Measurements from ENCODE around the gene MAN2A2. TPM values are rescaled to one million over a fixed set of nuclear protein-coding genes. Genes with fewer than 3 reads are reported as not detected.
A peak's percentile ranks its signal among the peaks of the same experiment; 100 is the strongest.

The MAN2A2 gene
- total and polyA plus RNA-seq, 2 of the 8 experiments (the other 6 are each of a cell fraction or from before 2014, with no cell fraction given): 23.1 to 29.7 TPM

GRCh38 chr15:90967206-90967605 lies 64.1 kb downstream of the MAN2A2 start:
- DNase-seq (ENCODE audit: low read depth in 1 of 2, low spot score in 2 of 2): no peak
- Histone ChIP-seq H2AFZ (ENCODE audit: low read length) (no peak overlapping the region), H3K27me3 (replicated peaks in 1 of 4; ENCODE audit: control insufficient read depth in 3 of 4, extremely low read depth in 1 of 4, insufficient read depth in 3 of 4, low read length in 3 of 4) (no peaks in the 10 kb centered on the region), H4K91ac (replicated peaks; ENCODE audit: insufficient read length, low read length) (no peak overlapping the region), H3K18ac (ENCODE audit: extremely low read depth, low read length) (no peak overlapping the region), H3K56ac (replicated peaks; ENCODE audit: insufficient read length, low read depth, low read length) (no peak overlapping the region), H3K23ac (ENCODE audit: insufficient read length) (no peak overlapping the region), H3K79me1 (ENCODE audit: low read depth, low read length) (no peaks in the 10 kb centered on the region), H3K4me3 (ENCODE audit: extremely low read depth in 1 of 4, insufficient read depth in 2 of 4, low read depth in 3 of 4, low read length in 4 of 4) (no peak overlapping the region), H4K20me1 (replicated peaks in 1 of 2; ENCODE audit: control insufficient read depth in 1 of 2, insufficient read depth in 2 of 2, low read length in 2 of 2) (peaks cover 4 to 8% of the 10 kb centered on the region in 2 experiments), H2BK12ac (ENCODE audit: low read depth, low read length) (no peak overlapping the region), H2BK15ac (ENCODE audit: low read length) (no peak overlapping the region), H3K9me3 (ENCODE audit: insufficient read depth in 2 of 2, low read depth in 1 of 2, low read length in 1 of 2) (no peaks in the 10 kb centered on the region), H4K8ac (ENCODE audit: extremely low read depth, insufficient read depth, low read length) (no peak overlapping the region), H2BK5ac (ENCODE audit: low read depth, low read length) (no peak overlapping the region), H3K36me3 (ENCODE audit: control insufficient read depth in 2 of 4, insufficient read depth in 4 of 4, low read length in 3 of 4) (peaks cover 30 to 75% (median 59%) of the 10 kb centered on the region in 4 experiments), H2BK120ac (replicated peaks; ENCODE audit: low read depth, low read length) (no peak overlapping the region), H2BK20ac (ENCODE audit: low read length) (no peak overlapping the region), H3K9ac (replicated peaks in 1 of 4; ENCODE audit: extremely low read depth in 1 of 4, low read depth in 3 of 4, low read length in 3 of 4) (no peak overlapping the region), H3K27ac (ENCODE audit: low read depth, low read length) (no peak overlapping the region), H4K5ac (ENCODE audit: insufficient read length, low read depth, low read length) (no peak overlapping the region), H3K79me2 (ENCODE audit: control insufficient read depth in 1 of 2, insufficient read depth in 2 of 2, low read length in 2 of 2) (peaks cover 0 to 6% of the 10 kb centered on the region in 2 experiments; a peak in 1 of 4 replicates), H3K14ac (ENCODE audit: insufficient read length) (no peak overlapping the region), H3K4ac (replicated peaks; ENCODE audit: insufficient read length, low read depth, low read length) (no peak overlapping the region), H2AK5ac (ENCODE audit: low read depth, low read length) (no peak overlapping the region), H3K23me2 (ENCODE audit: low read depth, low read length) (no peaks in the 10 kb centered on the region), H3K4me2 (ENCODE audit: insufficient read depth in 1 of 2, low read depth in 2 of 2, low read length in 2 of 2) (no peak overlapping the region), H3K4me1 (replicated peaks in 1 of 4; ENCODE audit: control insufficient read depth in 3 of 4, insufficient read depth in 4 of 4, low read length in 3 of 4) (no peaks in the 10 kb centered on the region)
- ChIA-PET POLR2A (ENCODE audit: partially characterized antibody) (interaction anchor here (1.1 to 1.2 kb wide), 3 partner anchors 16 to 77 kb away, joined by 3 to 4 read pairs (median 3); no protein-coding TSS in a partner anchor), CTCF (ENCODE audit: partially characterized antibody) (interaction anchor here (1.0 to 1.6 kb wide), 3 partner anchors 9 to 67 kb away, joined by 3 to 6 read pairs (median 3); no protein-coding TSS in a partner anchor)
- TF ChIP-seq TAF7 (optimal IDR thresholded peaks at IDR 0.05; ENCODE audit: borderline replicate concordance, low read depth, low read length) (no peak), POLR2A (IDR thresholded peaks at IDR 0.05; ENCODE audit: control extremely low read depth in 1 of 2, low read depth in 2 of 2, low read length in 2 of 2) (0 out of 3 replicates have a peak, but pooled peaks of 1 of the 2 experiments have one; percentile 33), NANOG (IDR thresholded peaks at IDR 0.05; ENCODE audit: insufficient read depth, low read depth, low read length, poor library complexity, severe bottlenecking) (no peak), GTF2F1 (IDR thresholded peaks at IDR 0.05; ENCODE audit: borderline replicate concordance, low read depth, low read length) (no peak), YY1 (IDR thresholded peaks at IDR 0.05; ENCODE audit: low read depth, low read length) (no peak), E2F6 (IDR thresholded peaks at IDR 0.05) (no peak), POLR2AphosphoS5 (IDR thresholded peaks at IDR 0.05; ENCODE audit: low read depth, low read length) (0 out of 2 replicates have a peak, but pooled peaks have one; percentile 39), RNF2 (IDR thresholded peaks at IDR 0.05; ENCODE audit: borderline replicate concordance, low read depth, low read length, missing control alignments, poor library complexity, severe bottlenecking) (no peak), TBP (IDR thresholded peaks at IDR 0.05; ENCODE audit: low read depth, low read length) (no peak), ZNF274 (IDR thresholded peaks at IDR 0.05; ENCODE audit: borderline replicate concordance, extremely low read depth, low read length) (no peak)
- TF ChIP-seq, protein P1, sequence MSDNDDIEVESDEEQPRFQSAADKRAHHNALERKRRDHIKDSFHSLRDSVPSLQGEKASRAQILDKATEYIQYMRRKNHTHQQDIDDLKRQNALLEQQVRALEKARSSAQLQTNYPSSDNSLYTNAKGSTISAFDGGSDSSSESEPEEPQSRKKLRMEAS (IDR thresholded peaks at IDR 0.05): no peak
- WGBS, 2 experiments (ENCODE audit: extremely low coverage in 1 of 2, insufficient coverage in 1 of 2, insufficient read length in 1 of 2, insufficient replicate concordance in 2 of 2, low coverage in 1 of 2, low lambda C conversion rate in 2 of 2, missing lambda C conversion rate in 1 of 2): 97% methylated on average over 5 of the region's 5 CpGs; no CpG with 5 or more reads in 1 of the 2 experiments
- FAIRE-seq: no peak
